Measurements from ENCODE around the gene SMIM5. TPM values are rescaled to one million over a fixed set of nuclear protein-coding genes. Genes with fewer than 3 reads are reported as not detected.

Gene SMIM5
- total and polyA plus RNA-seq, 7 donors, result 0.11 to 0.92 (median 0.19) TPM; not detected in 1

- no peaks in the 10 kb centered on the region for H3K27me3 ChIP-seq (ENCODE audit: insufficient read depth in 3 of 3, low read length in 2 of 3)
- peaks cover 25% of the 10 kb centered on the region for H3K4me1 ChIP-seq
- H3K4me3 ChIP-seq, result peak within 1 kb of the TSS; percentile 91
- H3K36me3 ChIP-seq (ENCODE audit: insufficient read depth in 1 of 2, low read depth in 1 of 2), result peaks cover 7 to 63% of the 10 kb centered on the region in 2 donors
- 0% methylated on average over 55 of the region's 55 CpGs for WGBS, 3 donors
- peak within 1 kb of the TSS; percentile 93 for H3K27ac ChIP-seq
- TF ChIP-seq CTCF (IDR thresholded peaks at IDR 0.05), result no peak
- intact Hi-C loops (cut with DNase I), result no loop called here
- ATAC-seq, result peak; percentile 100
- no peaks in the 10 kb centered on the region for H3K9me3 ChIP-seq
- DNase-seq, result peak; percentile 98 to 99
These were observed 33.9 kb downstream of the SMIM5 start, which contains the start of the genes RECQL5 and SAP30BP for GRCh38 chr17:75666959-75667790. RECQL5 (minus strand) TSS chr17:75667154; CDS start chr17:75666557, 597 bp downstream. SAP30BP (plus strand) TSS chr17:75667338; CDS start chr17:75667373, 35 bp downstream.

- Histone ChIP-seq H3K36me3 (ENCODE audit: insufficient read depth in 1 of 2, low read depth in 1 of 2) (peaks cover 6 to 63% of the 10 kb centered on the region in 2 donors), H3K9me3 (no peaks in the 10 kb centered on the region), H3K4me1 (peaks cover 25% of the 10 kb centered on the region), H3K4me3 (peak overlapping the region; percentile 91), H3K27ac (peak overlapping the region; percentile 93), H3K27me3 (ENCODE audit: insufficient read depth in 3 of 3, low read length in 2 of 3) (no peaks in the 10 kb centered on the region)
- no peak for TF ChIP-seq CTCF (IDR thresholded peaks at IDR 0.05)
- ATAC-seq (no peak), DNase-seq (no peak)
- WGBS, 3 donors, result 3 to 6% (median 6%) methylated on average over 4 of the region's 4 CpGs
- intact Hi-C loops (cut with DNase I), result no loop called here
These were observed 34.6 kb downstream of the SMIM5 start for GRCh38 chr17:75667825-75668224.

GRCh38 chr17:75668489-75668888, 35.3 kb downstream of the SMIM5 start:
- H3K4me3 ChIP-seq, result peak overlapping the region; percentile 91
- intact Hi-C loops (cut with DNase I), result no loop called here
- ATAC-seq (no peak), DNase-seq (no peak)
- TF ChIP-seq CTCF (IDR thresholded peaks at IDR 0.05), result no peak
- WGBS, 3 donors, result 62% methylated on average over 4 of the region's 4 CpGs
- no peak overlapping the region for H3K27ac ChIP-seq
- peaks cover 6 to 63% of the 10 kb centered on the region in 2 donors for H3K36me3 ChIP-seq (ENCODE audit: insufficient read depth in 1 of 2, low read depth in 1 of 2)
- H3K9me3 ChIP-seq, result no peaks in the 10 kb centered on the region
- no peaks in the 10 kb centered on the region for H3K27me3 ChIP-seq (ENCODE audit: insufficient read depth in 3 of 3, low read length in 2 of 3)
- peaks cover 25% of the 10 kb centered on the region for H3K4me1 ChIP-seq

- ATAC-seq, result no peak
These were observed 37.6 kb downstream of the SMIM5 start for GRCh38 chr17:75670868-75671267.

More at GRCh38 chr17:75670868-75671267, 37.6 kb downstream of the SMIM5 start:
- 66 to 77% (median 72%) methylated on average over 5 of the region's 5 CpGs for WGBS, 3 donors
- no peak for TF ChIP-seq CTCF (IDR thresholded peaks at IDR 0.05)
- H3K27ac ChIP-seq, result no peak overlapping the region
- no peak overlapping the region for H3K4me3 ChIP-seq
- intact Hi-C loops (cut with DNase I), result loop anchor here in 1 of 2 donors (5.0 kb wide), 1 partner anchor 76 kb away; no protein-coding TSS in a partner anchor
- peaks cover 9 to 61% of the 10 kb centered on the region in 2 donors for H3K36me3 ChIP-seq (ENCODE audit: insufficient read depth in 1 of 2, low read depth in 1 of 2)
- H3K9me3 ChIP-seq, result no peaks in the 10 kb centered on the region
- peaks cover 23% of the 10 kb centered on the region for H3K4me1 ChIP-seq
- no peaks in the 10 kb centered on the region for H3K27me3 ChIP-seq (ENCODE audit: insufficient read depth in 3 of 3, low read length in 2 of 3)
- DNase-seq, result no peak
